Thyroid gland (tissue), 4 donors: ENCODE data around the gene MYO1D. TPM values are rescaled to one million over a fixed set of nuclear protein-coding genes. Genes with fewer than 3 reads are reported as not detected.

Experiments used
- DNase-seq, 2 donors: peaks; one replicate each; pipeline ENCODE4 v3.0.0-alpha.2; 2019
- H3K27ac ChIP-seq, 3 donors: fragments of 200-600 bp; sonication (generic); 1 replicate in 2 of 3; 2 replicates in 1 of 3; pipeline ENCODE4 v1.5.1; 2016 to 2019; ENCODE audit warnings: mild to moderate bottlenecking in 1 of 3, moderate library complexity in 1 of 3
- H3K27me3 ChIP-seq: fragments of 200-600 bp; sonication (generic); one replicate; pipeline ENCODE4 v1.5.1; 2019
- H3K36me3 ChIP-seq, 2 donors: fragments of 200-600 bp; sonication (generic); one replicate each; pipeline ENCODE4 v1.5.1; 2016 to 2019
- H3K4me1 ChIP-seq, 2 donors: fragments of 200-600 bp; sonication (generic); one replicate each; pipeline ENCODE4 v1.5.1; 2017 to 2019
- H3K4me3 ChIP-seq, 3 donors: fragments of 200-600 bp; sonication (generic); replicated peaks in 1 of 3; 1 replicate in 2 of 3; 2 replicates in 1 of 3; pipeline ENCODE4 v1.5.1; 2016; ENCODE audit warnings: mild to moderate bottlenecking in 1 of 3
- H3K9me3 ChIP-seq: fragments of 200-600 bp; sonication (generic); one replicate; pipeline ENCODE4 v1.5.1; 2017
- POLR2A ChIP-seq, 2 donors: fragments of 450-650 bp; IDR thresholded peaks; one replicate each; pipeline ENCODE4 v1.6.1; 2017; ENCODE audit warnings: antibody characterized with exemption in 2 of 2, mild to moderate bottlenecking in 2 of 2, moderate library complexity in 1 of 2
- WGBS, 2 donors: methylation state at CpG; one replicate each; pipeline ENCODE4 v1.1.5; 2017; 5-methylcytosine and 5-hydroxymethylcytosine counted together
- intact Hi-C: fragments of 100-400 bp; cut with DNase I; formaldehyde crosslinking; loops from one replicate; pipeline ENCODE4 v1.15.1; 2023
- total RNA-seq, 4 donors: library from RNA; depleted of rRNA; stranded (reverse); fragments of >200 nt; gene quantifications; one replicate each; pipeline ENCODE4 v1.2.3, GENCODE V29; 2016
- TF ChIP-seq, protein P1 (sequence below), 6 experiments: fragments of 200-600 bp in 3 of 6; fragments of 450-650 bp in 3 of 6; sonication (generic) in 3 of 6; IDR thresholded peaks; one replicate each; pipeline ENCODE4 v1.5.1; 2016 to 2019; ENCODE audit warnings: antibody characterized with exemption in 6 of 6, mild to moderate bottlenecking in 2 of 6, inconsistent platforms in 1 of 6, moderate library complexity in 1 of 6

Gene MYO1D
- total RNA-seq, 4 donors from 2014 or later, result 91.9 to 143 (median 97.8) TPM

DNA sequence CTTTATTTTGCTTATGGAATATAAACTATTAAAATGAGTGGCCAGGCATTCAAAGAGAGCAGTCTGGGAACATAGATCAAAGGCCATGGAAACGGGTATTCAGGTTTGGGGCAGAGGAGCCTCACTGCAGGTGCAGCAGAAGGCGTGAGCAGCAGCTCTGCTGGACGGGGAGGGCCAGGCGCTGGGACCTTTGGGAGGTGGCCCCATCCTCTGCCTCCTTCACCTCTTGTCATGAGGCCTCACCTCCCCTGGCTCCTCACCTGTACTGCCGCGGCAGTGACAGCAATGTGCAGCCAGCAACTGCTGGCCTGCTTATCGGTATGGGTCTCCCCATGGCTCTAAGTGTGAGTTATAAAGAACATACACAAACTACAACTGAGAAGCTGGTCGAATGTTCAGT is 280.7 kb downstream of the MYO1D start:
- Histone ChIP-seq H3K9me3 (no peaks in the 10 kb centered on the region), H3K4me3 (no peak overlapping the region), H3K4me1 (no peaks in the 10 kb centered on the region), H3K27me3 (no peaks in the 10 kb centered on the region), H3K27ac (no peak overlapping the region), H3K36me3 (no peaks in the 10 kb centered on the region)
- intact Hi-C loops, result no loop called here
- TF ChIP-seq POLR2A (IDR thresholded peaks at IDR 0.05), result no peak
- TF ChIP-seq, protein P1, sequence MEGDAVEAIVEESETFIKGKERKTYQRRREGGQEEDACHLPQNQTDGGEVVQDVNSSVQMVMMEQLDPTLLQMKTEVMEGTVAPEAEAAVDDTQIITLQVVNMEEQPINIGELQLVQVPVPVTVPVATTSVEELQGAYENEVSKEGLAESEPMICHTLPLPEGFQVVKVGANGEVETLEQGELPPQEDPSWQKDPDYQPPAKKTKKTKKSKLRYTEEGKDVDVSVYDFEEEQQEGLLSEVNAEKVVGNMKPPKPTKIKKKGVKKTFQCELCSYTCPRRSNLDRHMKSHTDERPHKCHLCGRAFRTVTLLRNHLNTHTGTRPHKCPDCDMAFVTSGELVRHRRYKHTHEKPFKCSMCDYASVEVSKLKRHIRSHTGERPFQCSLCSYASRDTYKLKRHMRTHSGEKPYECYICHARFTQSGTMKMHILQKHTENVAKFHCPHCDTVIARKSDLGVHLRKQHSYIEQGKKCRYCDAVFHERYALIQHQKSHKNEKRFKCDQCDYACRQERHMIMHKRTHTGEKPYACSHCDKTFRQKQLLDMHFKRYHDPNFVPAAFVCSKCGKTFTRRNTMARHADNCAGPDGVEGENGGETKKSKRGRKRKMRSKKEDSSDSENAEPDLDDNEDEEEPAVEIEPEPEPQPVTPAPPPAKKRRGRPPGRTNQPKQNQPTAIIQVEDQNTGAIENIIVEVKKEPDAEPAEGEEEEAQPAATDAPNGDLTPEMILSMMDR (IDR thresholded peaks at IDR 0.05), result no peak
- WGBS, 2 donors, result 87 to 95% methylated on average over 8 of the region's 8 CpGs
- no peak for DNase-seq

DNA sequence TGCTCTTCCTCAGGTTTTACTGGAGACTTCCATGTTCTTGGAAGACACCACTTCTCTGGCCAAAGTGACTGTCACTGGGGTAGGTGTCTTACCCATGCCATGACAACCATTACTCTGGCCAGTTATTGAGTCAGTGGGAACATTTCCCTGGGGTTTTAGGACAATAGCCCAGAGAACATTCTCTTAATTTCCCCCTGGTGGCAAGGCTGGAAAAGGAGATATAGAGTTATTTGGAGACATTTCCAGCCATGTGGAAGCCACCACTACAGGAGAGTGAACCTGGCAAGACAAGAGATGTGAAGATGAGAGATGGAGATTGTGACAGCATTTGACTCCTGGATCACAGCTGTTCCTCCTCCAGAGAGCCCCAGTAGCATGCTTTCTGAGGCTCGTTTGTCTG is 283.9 kb downstream of the MYO1D start:
- H3K9me3 ChIP-seq, result no peaks in the 10 kb centered on the region
- H3K27ac ChIP-seq, result no peak overlapping the region
- WGBS, 2 donors, result 52 to 80% methylated on average over 1 of the region's 1 CpG
- H3K4me3 ChIP-seq, result no peak overlapping the region
- no peaks in the 10 kb centered on the region for H3K36me3 ChIP-seq
- intact Hi-C loops, result no loop called here
- no peaks in the 10 kb centered on the region for H3K4me1 ChIP-seq
- no peak for DNase-seq
- H3K27me3 ChIP-seq, result no peaks in the 10 kb centered on the region
- no peak for TF ChIP-seq POLR2A (IDR thresholded peaks at IDR 0.05)
- TF ChIP-seq, protein P1 (IDR thresholded peaks at IDR 0.05), result no peak

DNA sequence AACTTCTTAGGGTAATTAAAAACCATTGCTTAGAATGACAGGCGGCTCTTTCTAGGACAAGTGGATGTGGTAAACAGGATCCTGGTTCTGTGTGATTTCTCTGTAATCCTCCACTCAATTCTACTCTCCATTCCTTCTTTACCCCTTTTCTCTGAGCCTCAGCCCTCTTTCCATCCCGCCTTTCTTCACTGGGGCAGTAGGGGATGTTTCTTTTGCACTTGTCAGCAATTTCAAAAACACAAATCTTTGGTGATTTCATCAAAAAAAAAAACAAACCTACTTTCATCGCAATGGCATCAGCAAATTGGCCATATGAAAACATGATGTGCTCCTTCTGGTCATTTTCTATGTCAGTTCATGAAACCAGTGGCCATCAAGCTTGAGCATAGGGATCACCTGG is 285.5 kb downstream of the MYO1D start:
- WGBS, 2 donors, result 91 to 94% methylated on average over 3 of the region's 3 CpGs
- TF ChIP-seq, protein P1 (IDR thresholded peaks at IDR 0.05), result no peak
- no peak for TF ChIP-seq POLR2A (IDR thresholded peaks at IDR 0.05)
- no peaks in the 10 kb centered on the region for H3K36me3 ChIP-seq
- no peaks in the 10 kb centered on the region for H3K4me1 ChIP-seq
- H3K27ac ChIP-seq, result no peak overlapping the region
- no peaks in the 10 kb centered on the region for H3K27me3 ChIP-seq
- DNase-seq, result no peak
- no peaks in the 10 kb centered on the region for H3K9me3 ChIP-seq
- no peak overlapping the region for H3K4me3 ChIP-seq
- intact Hi-C loops, result no loop called here

DNA sequence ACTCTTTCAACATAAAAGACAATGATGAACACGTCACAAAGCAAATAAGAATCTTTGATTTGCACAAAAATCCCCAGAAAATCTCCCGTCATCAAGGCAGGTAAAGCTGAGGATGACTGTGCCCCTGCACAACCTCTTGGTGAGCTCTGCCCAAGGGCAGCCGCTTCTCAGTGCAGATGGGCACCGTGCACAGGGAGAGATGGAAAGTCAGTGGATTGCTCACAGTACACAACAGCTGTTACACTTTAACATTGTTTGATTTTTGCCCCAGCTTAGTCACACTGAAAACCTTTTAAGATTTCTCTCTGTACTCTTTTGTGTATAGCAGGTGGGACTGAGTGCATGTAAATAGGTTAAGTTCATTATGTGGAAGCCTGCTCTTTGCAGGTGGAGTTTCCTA is 285.9 kb downstream of the MYO1D start:
- intact Hi-C loops, result no loop called here
- 84 to 90% methylated on average over 4 of the region's 4 CpGs for WGBS, 2 donors
- H3K4me3 ChIP-seq, result no peak overlapping the region
- H3K27me3 ChIP-seq, result no peaks in the 10 kb centered on the region
- no peak overlapping the region for H3K27ac ChIP-seq
- no peaks in the 10 kb centered on the region for H3K4me1 ChIP-seq
- no peak for DNase-seq
- H3K36me3 ChIP-seq, result no peaks in the 10 kb centered on the region
- no peak for TF ChIP-seq POLR2A (IDR thresholded peaks at IDR 0.05)
- TF ChIP-seq, protein P1 (IDR thresholded peaks at IDR 0.05), result no peak
- no peaks in the 10 kb centered on the region for H3K9me3 ChIP-seq

DNA sequence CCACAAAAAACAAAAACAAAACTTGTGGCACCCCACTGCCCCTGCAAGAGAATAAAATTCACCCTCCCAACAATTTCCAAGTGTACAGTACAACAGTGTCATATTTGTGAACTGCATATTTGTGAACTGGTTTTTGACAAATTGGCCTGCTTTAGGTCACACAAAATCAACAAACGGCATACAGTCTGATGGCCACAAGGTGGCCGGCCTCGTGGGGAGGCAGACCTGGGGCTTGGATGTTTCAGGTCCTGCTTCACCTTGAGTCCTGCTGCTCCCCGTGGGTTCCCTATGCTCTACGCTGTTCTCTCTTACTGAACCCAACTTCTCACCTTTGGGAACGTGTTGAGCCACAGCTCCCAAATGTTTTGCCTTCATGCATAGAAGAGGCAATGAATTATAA is 287.9 kb downstream of the MYO1D start:
- WGBS, 2 donors, result 86% methylated on average over 6 of the region's 6 CpGs

More for the DNA sequence above, 287.9 kb downstream of the MYO1D start:
- no peak for DNase-seq
- Histone ChIP-seq H3K27me3 (no peaks in the 10 kb centered on the region), H3K9me3 (no peaks in the 10 kb centered on the region), H3K4me1 (no peaks in the 10 kb centered on the region), H3K27ac (no peak overlapping the region), H3K4me3 (no peak overlapping the region), H3K36me3 (no peaks in the 10 kb centered on the region)
- TF ChIP-seq, protein P1 (IDR thresholded peaks at IDR 0.05), result no peak
- TF ChIP-seq POLR2A (IDR thresholded peaks at IDR 0.05), result no peak
- intact Hi-C loops, result no loop called here
